Stimulated activated CD8-positive, alpha-beta memory T cell treated with anti-CD3 and anti-CD28 coated beads, Interleukin-12 subunit alpha, Interleukin-12 subunit beta, amount 100 ng/mL, for 4 hours (primary cell): ENCODE measurements around the gene ARAP2.

Experiments
- DNase-seq: peaks from one replicate; pipeline ENCODE4 v3.0.0-alpha.2; 2020; ENCODE audit warnings: low read depth

Gene ARAP2

GRCh38 chr4:36128689-36129088, 115.6 kb downstream of the ARAP2 start:
- no peak for DNase-seq

GRCh38 chr4:36123906-36124305, 120.4 kb downstream of the ARAP2 start:
- DNase-seq = no peak

- DNase-seq = no peak
These were observed 129.0 kb downstream of the ARAP2 start for GRCh38 chr4:36115312-36115711.

- no peak for DNase-seq
These were observed 133.1 kb downstream of the ARAP2 start for GRCh38 chr4:36111172-36111571.

GRCh38 chr4:36099509-36099908, 144.8 kb downstream of the ARAP2 start:
- DNase-seq = no peak

GRCh38 chr4:36094995-36095394, 149.3 kb downstream of the ARAP2 start:
- DNase-seq = no peak

GRCh38 chr4:36091997-36092396, 152.3 kb downstream of the ARAP2 start:
- DNase-seq = no peak

GRCh38 chr4:36088542-36088941, 155.8 kb downstream of the ARAP2 start:
- DNase-seq = no peak

- DNase-seq = no peak
These were observed 158.0 kb downstream of the ARAP2 start for GRCh38 chr4:36086261-36086786.

- no peak for DNase-seq
These were observed 161.5 kb downstream of the ARAP2 start for GRCh38 chr4:36082817-36083216.

GRCh38 chr4:36081185-36081584, 163.1 kb downstream of the ARAP2 start:
- DNase-seq = no peak

GRCh38 chr4:36079666-36080065, 164.6 kb downstream of the ARAP2 start:
- DNase-seq = no peak

- DNase-seq = no peak
These were observed 166.0 kb downstream of the ARAP2 start for GRCh38 chr4:36078319-36078718.

GRCh38 chr4:36072529-36072928, 171.8 kb downstream of the ARAP2 start:
- no peak for DNase-seq

- DNase-seq = no peak
These were observed 177.2 kb downstream of the ARAP2 start for GRCh38 chr4:36067116-36067515.

- DNase-seq = no peak
These were observed 178.9 kb downstream of the ARAP2 start for GRCh38 chr4:36065274-36065871.

- DNase-seq = no peak
These were observed 180.2 kb downstream of the ARAP2 start for GRCh38 chr4:36064117-36064516.

- no peak for DNase-seq
These were observed 188.2 kb downstream of the ARAP2 start for GRCh38 chr4:36056136-36056535.

- DNase-seq = no peak
These were observed 189.5 kb downstream of the ARAP2 start for GRCh38 chr4:36054694-36055422.

GRCh38 chr4:36053930-36054329, 190.4 kb downstream of the ARAP2 start:
- no peak for DNase-seq

GRCh38 chr4:36051634-36052033, 192.7 kb downstream of the ARAP2 start:
- no peak for DNase-seq

- DNase-seq = no peak
These were observed 198.3 kb downstream of the ARAP2 start for GRCh38 chr4:36046026-36046425.

- no peak for DNase-seq
These were observed 200.4 kb downstream of the ARAP2 start for GRCh38 chr4:36043901-36044300.

- DNase-seq = no peak
These were observed 201.1 kb downstream of the ARAP2 start for GRCh38 chr4:36043241-36043640.
